Epithelial cell of esophagus (primary cell): ENCODE data around the gene UBA52.
A peak's percentile ranks its signal among the peaks of the same experiment; 100 is the strongest.

Experiments
- DNase-seq: peaks from one replicate; pipeline ENCODE4 v3.0.0; 2010; ENCODE audit warnings: low read depth
- H3K4me3 ChIP-seq: 2 replicates; pipeline ENCODE4 v1.5.1; 2011; ENCODE audit warnings: mild to moderate bottlenecking, low read length, control low read depth
- CTCF ChIP-seq: IDR thresholded peaks from 2 replicates; pipeline ENCODE4 v1.5.1; 2011; ENCODE audit warnings: low read depth, mild to moderate bottlenecking, low read length, control low read depth, inconsistent platforms; ENCODE audit not compliant: insufficient read depth; ENCODE audit errors: missing control alignments

UBA52 gene

GRCh38 chr19:18574691-18575291 is 3.1 kb downstream of the UBA52 start:
- no peak overlapping the region for H3K4me3 ChIP-seq
- TF ChIP-seq CTCF = no peak
- DNase-seq = no peak

- no peak overlapping the region for H3K4me3 ChIP-seq
- no peak for DNase-seq
- no peak for TF ChIP-seq CTCF
Observed at GRCh38 chr19:18576383-18576782, 4.7 kb downstream of the UBA52 start.

DNA sequence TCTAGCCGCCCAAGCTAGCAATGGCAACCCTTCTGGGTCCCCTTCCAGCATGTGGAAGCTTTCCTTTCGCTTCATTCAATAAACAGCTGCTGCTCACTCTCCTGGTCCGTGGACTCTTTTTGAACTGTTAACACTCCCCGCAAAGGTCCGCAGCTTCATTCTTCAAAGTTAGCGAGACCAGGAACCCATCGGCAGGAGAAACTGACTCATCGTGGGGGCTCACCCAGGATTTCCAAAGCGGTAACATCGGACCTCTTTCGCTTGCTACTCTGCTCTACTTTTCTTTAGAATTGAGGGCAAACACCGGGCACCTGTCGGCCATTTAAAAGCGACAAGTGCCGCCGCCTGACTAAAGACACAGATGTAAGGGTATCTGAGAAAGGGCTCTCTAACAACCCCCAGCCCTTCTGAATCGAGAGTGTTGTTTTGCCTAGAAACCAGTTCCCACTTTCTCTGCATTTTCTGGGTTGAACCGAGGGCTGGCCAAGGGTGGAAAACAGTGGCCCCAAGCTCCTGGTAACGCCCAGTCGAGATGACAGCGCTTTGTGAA is 5.8 kb downstream of the UBA52 start:
- H3K4me3 ChIP-seq = no peak overlapping the region
- no peak for DNase-seq
- no peak for TF ChIP-seq CTCF

DNA sequence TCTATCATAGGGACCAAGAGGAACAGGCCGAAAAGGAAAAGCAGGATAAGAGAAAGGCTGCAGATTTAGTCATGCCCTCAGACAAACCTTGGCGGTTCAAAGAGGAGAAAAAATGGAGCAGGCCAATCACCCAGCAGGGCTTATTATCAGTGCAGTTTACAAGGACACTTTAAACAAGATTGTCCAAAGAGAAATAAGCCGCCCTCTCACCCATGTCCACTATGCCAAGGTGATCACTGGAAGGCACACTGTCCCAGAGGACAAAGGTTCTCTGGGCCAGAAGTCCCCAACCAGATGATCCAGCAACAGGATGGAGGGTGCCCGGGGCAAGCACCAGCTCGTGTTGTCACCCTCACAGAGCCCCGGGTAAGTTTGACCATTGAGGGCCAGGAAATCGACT is 8.7 kb downstream of the UBA52 start:
- H3K4me3 ChIP-seq = no peak overlapping the region
- no peak for TF ChIP-seq CTCF
- no peak for DNase-seq

- no peak overlapping the region for H3K4me3 ChIP-seq
- peak; percentile 14 for TF ChIP-seq CTCF
- DNase-seq = no peak
Observed at GRCh38 chr19:18586306-18586705, 14.6 kb downstream of the UBA52 start.

GRCh38 chr19:18587561-18587960 is 15.9 kb downstream of the UBA52 start:
- no peak for DNase-seq
- TF ChIP-seq CTCF = no peak
- H3K4me3 ChIP-seq = no peak overlapping the region
